ENCODE data around the gene ATG2B.
"Not testable (repeated sequence)": the region's sequence is repeated elsewhere in the genome, so short reads cannot be mapped to it uniquely, and the experiment has no call there.

ATG2B gene

GRCh38 chr14:96370528-96370927 lies 7.4 kb upstream of the ATG2B start:
- no peak for DNase-seq (ENCODE audit: low spot score)

GRCh38 chr14:96368534-96368933 lies 5.4 kb upstream of the ATG2B start:
- no peak for DNase-seq (ENCODE audit: low spot score)

- no peak for DNase-seq (ENCODE audit: low spot score)
Observed at GRCh38 chr14:96364962-96365361, 1.8 kb upstream of the ATG2B start.

GRCh38 chr14:96363751-96364336 lies 703 bp upstream of the ATG2B start:
- peak; percentile 69 for DNase-seq (ENCODE audit: low spot score)

GRCh38 chr14:96362071-96362964 lies 823 bp downstream of the ATG2B start:
- DNase-seq (ENCODE audit: low spot score) = peak; percentile 47

GRCh38 chr14:96359959-96360358 lies 3.2 kb downstream of the ATG2B start:
- DNase-seq (ENCODE audit: low spot score) = no peak

GRCh38 chr14:96357216-96357615 lies 5.9 kb downstream of the ATG2B start:
- DNase-seq (ENCODE audit: low spot score) = no peak

GRCh38 chr14:96354246-96354645 lies 8.9 kb downstream of the ATG2B start:
- DNase-seq (ENCODE audit: low spot score) = no peak

GRCh38 chr14:96352708-96353107 lies 10.4 kb downstream of the ATG2B start:
- DNase-seq (ENCODE audit: low spot score) = no peak

GRCh38 chr14:96351986-96352385 lies 11.2 kb downstream of the ATG2B start:
- no peak for DNase-seq (ENCODE audit: low spot score)

- DNase-seq (ENCODE audit: low spot score) = no peak
Observed at GRCh38 chr14:96349286-96350075, 13.7 kb downstream of the ATG2B start.

GRCh38 chr14:96347957-96348356 lies 15.2 kb downstream of the ATG2B start:
- not testable (repeated sequence) for DNase-seq (ENCODE audit: low spot score)

GRCh38 chr14:96345669-96346068 lies 17.5 kb downstream of the ATG2B start:
- no peak for DNase-seq (ENCODE audit: low spot score)

- no peak for DNase-seq (ENCODE audit: low spot score)
Observed at GRCh38 chr14:96341323-96341722, 21.8 kb downstream of the ATG2B start.

- DNase-seq (ENCODE audit: low spot score) = no peak
Observed at GRCh38 chr14:96338551-96338950, 24.6 kb downstream of the ATG2B start.

- no peak for DNase-seq (ENCODE audit: low spot score)
Observed at GRCh38 chr14:96324219-96324618, 38.9 kb downstream of the ATG2B start.

GRCh38 chr14:96320605-96321004 lies 42.5 kb downstream of the ATG2B start:
- no peak for DNase-seq (ENCODE audit: low spot score)

- DNase-seq (ENCODE audit: low spot score) = no peak
Observed at GRCh38 chr14:96318836-96319235, 44.3 kb downstream of the ATG2B start.

- DNase-seq (ENCODE audit: low spot score) = no peak
Observed at GRCh38 chr14:96316087-96316486, 47.1 kb downstream of the ATG2B start.

- DNase-seq (ENCODE audit: low spot score) = no peak
Observed at GRCh38 chr14:96310906-96311305, 52.2 kb downstream of the ATG2B start.

GRCh38 chr14:96309896-96310330 lies 53.2 kb downstream of the ATG2B start:
- DNase-seq (ENCODE audit: low spot score) = no peak

- no peak for DNase-seq (ENCODE audit: low spot score)
Observed at GRCh38 chr14:96309133-96309895, 53.8 kb downstream of the ATG2B start.

All from D341Med (cell line).